HG02610 (cell line): ENCODE results near the gene ACADSB.
A peak's percentile ranks its signal among the peaks of the same experiment; 100 is the strongest.

Source experiments
- ATAC-seq: cut with Tn5 transposase; IDR thresholded peaks from one replicate; pipeline ENCODE4 v1.9.1; 2021; ENCODE audit warnings: mild to moderate bottlenecking, moderate library complexity; ENCODE audit not compliant: unreplicated experiment

Gene ACADSB

DNA sequence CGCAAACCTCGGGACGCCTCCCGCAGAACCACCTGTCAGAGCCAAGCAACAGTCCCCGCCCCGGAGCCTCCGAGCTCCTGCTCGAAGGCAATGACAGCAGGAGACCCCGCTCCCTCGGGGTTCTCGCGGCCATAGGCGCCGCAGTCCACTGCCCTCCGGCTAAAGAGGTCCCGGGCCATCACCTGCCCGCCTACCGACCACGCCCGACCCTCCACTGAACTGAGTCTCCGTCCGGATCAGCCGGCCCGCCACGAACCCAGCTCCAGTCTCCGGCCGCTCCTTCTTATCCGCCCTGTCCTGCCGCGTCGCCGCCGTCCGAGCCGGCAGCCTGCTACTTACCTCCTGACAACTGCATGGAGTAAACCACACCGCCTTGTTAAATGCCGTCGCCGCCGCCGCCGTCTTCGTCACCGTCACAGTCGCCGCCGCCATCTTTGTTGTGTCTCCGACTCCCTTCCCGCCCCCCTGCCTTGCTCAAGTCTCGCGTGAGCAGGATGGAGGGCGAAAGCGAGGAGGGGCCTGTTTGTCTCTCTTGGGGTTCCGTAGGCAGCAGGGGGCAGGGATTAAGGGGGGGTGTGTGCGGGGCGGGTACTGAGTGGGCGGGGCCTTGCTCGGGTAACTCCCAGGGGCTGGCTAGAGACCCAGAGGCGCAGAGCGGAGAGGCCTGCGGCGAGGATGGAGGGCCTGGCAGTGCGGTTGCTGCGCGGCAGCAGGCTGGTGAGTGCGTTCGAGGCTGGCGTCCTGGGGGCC, at the start of gene ACADSB, which contains the start of gene IKZF5:
Gene ACADSB (plus strand): TSS at position 652 of the 750 bp plus-strand sequence. CDS start 24 bp downstream, at position 676.
Gene IKZF5 (minus strand): TSS at position 441 of the 750 bp plus-strand sequence. CDS start 10,170 bp downstream, outside the sequence.
- peak; percentile 81 for ATAC-seq

- ATAC-seq, result no peak
Observed at GRCh38 chr10:122962405-122962804, 46.4 kb upstream of the ACADSB start.

DNA sequence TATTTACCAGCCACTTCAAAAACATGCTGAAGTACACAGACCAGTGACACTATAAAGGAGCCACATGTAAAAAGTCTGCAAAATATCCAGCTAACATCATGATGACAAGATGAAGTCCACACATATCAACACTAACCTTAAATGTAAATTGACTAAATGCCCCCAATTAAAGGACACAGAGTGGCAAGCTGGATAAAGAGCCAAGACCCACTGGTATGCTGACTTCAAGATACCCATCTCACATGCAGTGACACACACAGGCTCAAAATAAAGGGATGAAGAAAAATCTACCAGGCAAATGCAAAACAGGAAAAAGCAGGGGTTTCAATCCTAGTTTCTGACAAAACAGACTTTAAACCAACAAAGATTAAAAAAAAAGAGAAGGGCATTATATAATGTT, 41.9 kb upstream of the ACADSB start:
- ATAC-seq, result no peak

DNA sequence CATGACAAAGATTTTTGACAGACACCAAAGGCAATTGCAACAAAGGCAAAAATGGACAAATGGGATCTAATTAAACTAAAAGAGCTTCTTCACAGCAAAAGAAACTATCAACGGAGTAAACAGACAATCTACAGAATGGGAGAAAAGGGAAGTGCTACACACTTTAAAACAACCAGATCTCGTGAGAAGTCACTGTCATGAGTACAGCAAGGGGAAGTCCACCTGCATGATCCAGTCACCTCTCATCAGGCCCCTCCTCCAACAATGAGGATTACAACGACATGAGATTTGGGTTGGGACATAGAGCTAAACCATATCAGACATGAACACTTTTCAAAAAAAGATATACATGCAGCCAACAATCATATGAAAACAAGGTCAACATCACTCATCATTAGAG, 40.1 kb upstream of the ACADSB start:
- ATAC-seq, result no peak

DNA sequence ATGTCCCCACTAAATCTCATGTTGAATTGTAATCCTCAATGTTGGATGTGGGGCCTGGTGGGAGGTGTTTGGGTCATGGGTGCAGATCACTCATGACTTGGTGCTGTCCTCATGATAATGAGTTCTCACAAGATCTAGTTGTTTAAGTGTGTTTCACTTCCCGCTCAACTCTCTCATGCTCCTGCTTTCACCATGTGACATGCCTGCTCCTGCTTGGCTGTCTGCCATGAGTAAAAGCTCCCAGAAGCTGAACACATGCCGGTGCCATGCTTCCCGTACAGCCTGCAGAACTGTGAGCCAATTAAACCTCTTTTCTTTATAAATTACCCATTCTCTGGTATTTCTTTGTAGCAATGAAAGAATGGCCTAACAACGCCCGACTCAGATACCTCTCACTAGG, 34.8 kb upstream of the ACADSB start:
- ATAC-seq, result no peak

- ATAC-seq, result no peak
Observed at GRCh38 chr10:122974543-122975064, 34.2 kb upstream of the ACADSB start.

DNA sequence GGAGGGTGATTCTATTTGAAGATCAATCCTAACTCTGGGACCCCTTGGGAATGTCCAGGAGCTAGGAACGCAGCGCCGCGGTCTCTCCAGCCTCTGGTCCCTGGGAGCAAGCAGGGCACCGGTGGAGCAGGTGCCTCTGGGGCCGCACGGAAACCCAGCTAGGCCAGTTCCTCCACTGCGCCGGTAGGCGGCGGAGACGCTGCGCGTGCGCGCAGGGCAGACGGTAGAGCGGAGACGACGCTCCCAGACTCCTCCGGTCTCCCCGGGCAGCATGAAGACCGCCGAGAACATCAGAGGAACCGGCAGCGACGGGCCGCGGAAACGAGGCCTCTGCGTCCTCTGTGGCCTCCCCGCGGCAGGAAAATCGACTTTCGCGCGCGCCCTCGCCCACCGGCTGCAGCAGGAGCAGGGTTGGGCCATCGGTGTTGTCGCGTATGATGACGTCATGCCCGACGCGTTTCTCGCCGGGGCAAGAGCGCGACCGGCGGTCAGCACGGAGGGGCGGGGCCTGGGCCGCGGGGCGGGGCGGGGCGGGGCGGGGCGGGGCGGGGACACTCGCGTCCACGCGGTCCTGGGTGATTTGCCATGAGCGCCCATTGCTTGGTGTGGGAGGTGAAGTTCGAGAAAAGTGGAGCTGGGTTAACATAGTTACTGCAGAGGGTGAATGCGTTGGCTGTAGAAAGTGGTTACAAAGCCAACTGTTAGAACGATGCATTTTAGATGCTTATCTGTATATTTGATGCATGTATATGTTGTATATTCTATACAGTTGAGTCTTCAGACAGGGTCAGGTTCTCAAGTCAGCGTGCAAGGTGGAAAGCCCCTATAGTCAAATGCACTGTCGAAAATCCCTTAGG, 28.4 kb upstream of the ACADSB start, which contains the start of gene PSTK:
Gene PSTK (plus strand): TSS at position 193 of the 857 bp plus-strand sequence. CDS start 79 bp downstream, at position 272.
- ATAC-seq, result peak; percentile 95

DNA sequence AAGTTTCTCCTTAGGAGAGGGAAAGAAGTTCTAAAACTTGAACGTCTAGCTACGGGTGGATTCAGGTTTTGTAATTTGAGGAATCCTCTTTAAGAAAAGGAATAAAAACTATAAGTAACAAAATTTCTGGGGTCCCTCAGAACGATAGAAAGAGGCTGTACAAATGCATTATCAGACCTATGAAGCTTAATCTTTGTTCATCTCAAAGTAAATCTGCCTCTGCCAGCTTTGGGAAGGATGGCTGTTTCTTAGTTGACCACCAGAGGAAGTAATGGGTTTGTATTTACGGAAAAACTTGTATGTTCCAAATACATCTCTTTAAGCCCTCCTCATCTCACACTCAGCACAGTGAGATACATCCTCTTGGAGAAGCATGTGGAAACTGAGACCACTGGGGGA, 27.7 kb upstream of the ACADSB start:
- no peak for ATAC-seq

- no peak for ATAC-seq
Observed at GRCh38 chr10:122983898-122984297, 24.9 kb upstream of the ACADSB start.

DNA sequence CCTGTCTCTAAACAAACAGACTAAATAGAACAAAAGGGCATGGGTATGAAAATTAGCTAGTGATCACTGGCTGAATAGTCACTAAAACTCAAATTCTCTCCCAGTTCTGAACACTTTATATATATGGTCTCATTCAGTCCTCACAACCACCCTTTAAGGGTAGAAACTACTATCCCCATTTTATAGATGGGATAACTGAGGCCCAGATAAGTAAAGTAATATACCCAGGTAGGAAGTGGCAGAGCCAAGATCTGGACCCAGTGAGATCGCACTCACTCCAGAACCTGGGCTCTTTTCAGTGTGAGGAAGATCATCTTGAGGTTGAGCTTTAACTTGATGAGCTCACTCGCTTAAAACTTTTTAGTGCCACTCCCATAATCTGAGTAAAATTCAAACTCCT, 24.1 kb upstream of the ACADSB start:
- ATAC-seq, result no peak

DNA sequence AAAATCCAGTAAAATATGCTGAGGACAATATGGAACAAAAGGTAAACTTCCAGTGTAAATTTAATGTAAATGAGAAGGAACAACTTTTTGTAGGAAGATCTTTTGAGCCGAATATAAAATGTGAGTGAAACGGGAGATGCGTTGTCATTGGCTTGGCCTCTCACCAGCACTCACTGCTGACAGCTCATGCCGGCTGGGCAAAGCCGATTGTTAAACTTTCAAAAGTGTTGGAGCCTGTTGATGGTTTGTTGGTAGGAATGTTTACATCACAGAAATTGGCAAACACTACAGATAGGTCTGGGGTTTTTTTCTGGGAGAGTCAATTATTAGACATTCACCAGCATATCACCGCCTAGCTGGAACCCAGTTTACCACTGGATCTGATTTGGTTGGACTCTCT, 22.5 kb upstream of the ACADSB start:
- ATAC-seq, result no peak

DNA sequence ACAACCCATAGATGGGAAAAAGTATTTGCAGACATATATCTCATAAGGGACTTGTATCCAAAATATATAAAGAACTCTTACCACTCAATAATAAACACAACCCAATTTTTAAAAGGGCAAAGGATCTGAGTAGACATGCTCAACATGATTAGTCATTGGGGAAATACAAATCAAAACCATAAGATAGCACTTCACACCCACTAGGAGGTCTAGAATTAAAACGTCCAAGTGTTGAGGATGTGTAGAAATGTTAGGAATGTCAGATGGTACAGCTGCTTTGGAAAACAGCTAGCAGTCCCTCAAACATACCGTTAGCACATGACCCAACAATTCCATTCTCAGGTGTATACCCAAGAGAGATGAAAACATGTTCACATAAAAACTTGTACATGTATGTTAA, 20.3 kb upstream of the ACADSB start:
- no peak for ATAC-seq

DNA sequence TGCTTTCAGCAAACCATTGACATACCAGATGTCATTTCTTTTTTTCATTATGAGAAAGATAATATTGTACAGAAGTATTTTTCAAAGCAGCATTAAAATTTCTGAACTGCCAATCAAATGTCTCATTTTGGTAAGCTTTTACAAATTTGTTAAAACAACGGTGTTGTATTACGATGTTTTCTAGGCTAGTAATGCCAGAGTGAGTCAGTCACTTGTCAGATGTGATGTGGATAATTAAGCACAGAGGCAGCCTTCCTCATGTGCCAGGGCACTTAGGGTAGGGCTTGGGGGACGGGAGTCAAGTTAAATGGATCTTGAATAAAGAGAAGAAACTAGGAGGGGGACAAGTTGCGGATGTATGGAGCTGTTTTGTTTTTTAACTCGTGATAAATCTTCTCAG, 18.5 kb upstream of the ACADSB start:
- no peak for ATAC-seq

DNA sequence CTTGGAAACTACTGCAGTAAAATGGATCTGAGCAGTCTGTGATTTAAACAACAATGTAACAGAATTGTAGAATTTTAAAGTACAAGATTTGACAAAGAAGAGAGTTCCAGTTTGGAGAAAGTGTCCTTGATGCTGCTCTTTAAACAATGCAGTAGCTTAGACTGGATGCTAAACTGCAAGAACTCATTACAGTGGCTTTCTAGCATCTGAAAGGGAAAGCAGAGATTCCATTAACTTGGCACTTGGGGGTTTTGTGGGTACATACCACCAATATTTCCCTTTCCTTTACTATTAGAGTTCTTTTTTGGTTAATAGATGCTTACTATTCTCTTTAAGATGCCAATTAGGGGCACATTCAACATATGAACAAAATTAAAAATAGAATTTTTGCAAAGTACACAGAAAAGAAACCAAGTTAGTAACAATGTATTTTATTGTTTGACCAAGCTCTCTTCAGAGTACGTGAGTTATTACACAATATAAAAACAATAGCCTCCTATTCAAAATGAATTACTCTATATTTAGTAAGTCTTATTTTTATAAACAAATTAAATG, 16.7 kb upstream of the ACADSB start:
- no peak for ATAC-seq

DNA sequence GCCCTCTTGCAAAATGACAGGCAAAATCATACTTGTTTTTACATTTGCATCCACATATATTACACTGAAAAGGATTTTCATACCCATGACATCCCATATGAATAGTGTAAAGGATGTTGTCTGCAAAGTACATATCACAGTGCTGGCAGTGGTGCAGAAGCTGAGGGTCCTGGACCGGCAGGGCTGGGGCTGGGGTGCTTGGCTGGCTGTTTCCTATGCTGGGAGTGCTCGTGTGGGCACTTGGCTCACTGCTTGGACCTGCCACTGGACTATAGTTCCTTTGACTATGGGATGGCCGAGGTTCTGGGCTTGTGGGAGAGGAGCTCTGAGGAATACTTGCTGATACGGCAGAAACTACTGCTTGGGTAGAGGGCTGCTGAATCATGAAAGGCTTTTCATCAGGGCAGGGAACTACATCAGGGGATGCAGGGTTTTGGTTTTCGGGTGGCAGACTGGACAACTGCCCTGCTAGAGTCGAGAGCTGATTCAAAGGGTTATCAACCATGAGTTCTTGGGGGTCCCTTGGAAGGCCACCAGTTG, 14.9 kb upstream of the ACADSB start:
- ATAC-seq, result no peak

GRCh38 chr10:122995936-122996335, 12.9 kb upstream of the ACADSB start:
- ATAC-seq, result no peak

GRCh38 chr10:122997864-122998263, 10.9 kb upstream of the ACADSB start:
- ATAC-seq, result no peak

DNA sequence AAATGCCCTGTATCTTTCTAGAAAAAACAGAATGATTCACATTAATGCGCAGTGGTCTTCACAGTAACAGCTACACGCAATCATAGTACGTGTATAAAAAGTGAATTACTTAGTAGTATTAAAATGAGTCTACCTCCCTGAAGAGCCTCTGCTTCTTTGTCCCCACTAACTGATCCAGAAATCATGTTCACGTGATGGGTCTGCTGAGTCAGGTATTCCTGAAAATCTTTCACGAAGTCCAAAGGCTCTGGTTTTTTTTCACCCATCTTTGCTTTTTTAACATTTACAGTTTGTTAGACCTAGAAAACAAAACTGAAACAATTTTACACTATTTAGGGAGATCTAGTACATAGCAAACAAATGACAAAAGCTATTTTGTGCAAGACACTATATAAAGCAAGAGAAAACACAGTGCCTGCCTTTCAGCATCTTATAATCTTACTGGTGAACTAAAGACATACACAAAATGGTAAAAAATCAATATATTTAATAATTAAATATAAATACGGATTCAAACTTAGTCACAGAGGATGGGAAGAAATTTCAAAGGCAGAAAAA, 10.4 kb upstream of the ACADSB start:
- no peak for ATAC-seq

DNA sequence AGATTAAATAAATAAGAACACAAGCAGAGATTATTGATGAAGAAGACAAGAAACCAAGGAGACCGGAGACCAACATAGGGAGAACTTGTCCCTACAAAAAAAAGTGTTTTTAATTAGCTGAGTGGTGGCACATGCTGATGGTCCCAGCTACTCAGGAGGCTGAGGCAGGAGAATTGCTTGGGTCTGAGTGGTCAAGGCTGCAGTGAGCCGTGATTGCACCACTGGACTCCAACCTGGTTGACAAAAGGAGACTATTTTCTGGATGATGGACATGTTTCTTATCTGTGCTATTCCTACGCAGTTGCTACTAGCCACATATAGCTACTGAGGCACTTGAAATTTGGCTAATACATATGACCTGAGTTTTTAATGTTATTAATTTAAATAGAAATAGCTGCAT, 9.9 kb upstream of the ACADSB start:
- ATAC-seq, result no peak

- ATAC-seq, result no peak
Observed at GRCh38 chr10:122999347-122999746, 9.5 kb upstream of the ACADSB start.

GRCh38 chr10:123000155-123000554, 8.7 kb upstream of the ACADSB start:
- ATAC-seq, result no peak
